ENCODE results near the gene CBX8.
A peak's percentile ranks its signal among the peaks of the same experiment; 100 is the strongest.
"Not testable (repeated sequence)": the region's sequence is repeated elsewhere in the genome, so short reads cannot be mapped to it uniquely, and the experiment has no call there.

The CBX8 gene

DNA sequence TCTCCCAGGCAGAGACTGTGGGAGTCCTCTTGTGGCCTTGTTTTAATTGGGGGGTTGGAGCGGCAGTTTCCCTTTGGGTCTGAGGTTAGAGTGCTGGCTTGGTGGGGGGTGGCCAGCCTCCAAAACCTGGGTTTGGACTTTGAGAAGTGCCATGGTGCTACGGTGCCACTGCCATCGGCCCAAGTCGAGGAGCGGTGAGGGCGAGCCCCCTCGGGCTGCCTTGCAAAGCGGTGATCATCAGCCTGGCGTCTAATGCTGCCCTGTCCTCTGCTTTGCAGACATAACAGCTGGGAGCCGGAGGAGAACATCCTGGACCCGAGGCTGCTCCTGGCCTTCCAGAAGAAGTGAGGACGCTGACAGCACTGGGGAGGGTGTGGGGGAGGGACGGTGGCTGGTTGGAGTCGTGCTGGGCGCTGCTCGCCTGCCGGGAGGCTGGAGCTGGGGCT is 17.8 kb downstream of the CBX8 start:
- no peak for DNase-seq (ENCODE audit: low read depth)

DNA sequence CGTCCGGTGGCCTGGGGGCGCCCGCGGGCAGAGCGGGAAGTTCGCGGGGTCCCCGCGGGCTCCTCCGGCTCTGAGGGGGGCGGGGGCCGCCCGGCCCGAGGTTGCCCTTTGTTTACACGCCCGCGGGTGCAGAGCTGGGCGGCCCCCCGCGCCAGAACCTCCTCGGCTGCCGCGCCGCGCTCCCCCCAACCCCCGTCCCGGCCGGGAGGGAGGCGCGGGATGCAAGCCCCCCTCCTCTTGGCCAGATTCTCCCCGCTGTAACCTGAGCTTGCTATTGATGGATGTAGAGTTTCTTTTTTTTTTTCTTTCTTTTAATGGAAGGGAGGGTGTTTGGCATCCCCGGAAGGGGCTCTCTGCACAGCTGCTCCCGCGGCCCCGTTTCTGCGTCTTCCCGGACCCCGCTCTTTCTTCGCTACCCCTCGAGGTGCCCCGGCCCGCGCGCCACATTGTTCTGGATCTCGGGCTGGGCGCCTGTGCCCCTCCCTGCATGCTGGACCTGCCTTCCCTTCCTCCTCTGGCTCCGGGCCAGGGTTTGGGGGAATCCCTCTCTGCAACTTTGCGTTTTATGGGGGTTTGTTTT is 18.3 kb downstream of the CBX8 start:
- DNase-seq (ENCODE audit: low read depth): no peak

DNA sequence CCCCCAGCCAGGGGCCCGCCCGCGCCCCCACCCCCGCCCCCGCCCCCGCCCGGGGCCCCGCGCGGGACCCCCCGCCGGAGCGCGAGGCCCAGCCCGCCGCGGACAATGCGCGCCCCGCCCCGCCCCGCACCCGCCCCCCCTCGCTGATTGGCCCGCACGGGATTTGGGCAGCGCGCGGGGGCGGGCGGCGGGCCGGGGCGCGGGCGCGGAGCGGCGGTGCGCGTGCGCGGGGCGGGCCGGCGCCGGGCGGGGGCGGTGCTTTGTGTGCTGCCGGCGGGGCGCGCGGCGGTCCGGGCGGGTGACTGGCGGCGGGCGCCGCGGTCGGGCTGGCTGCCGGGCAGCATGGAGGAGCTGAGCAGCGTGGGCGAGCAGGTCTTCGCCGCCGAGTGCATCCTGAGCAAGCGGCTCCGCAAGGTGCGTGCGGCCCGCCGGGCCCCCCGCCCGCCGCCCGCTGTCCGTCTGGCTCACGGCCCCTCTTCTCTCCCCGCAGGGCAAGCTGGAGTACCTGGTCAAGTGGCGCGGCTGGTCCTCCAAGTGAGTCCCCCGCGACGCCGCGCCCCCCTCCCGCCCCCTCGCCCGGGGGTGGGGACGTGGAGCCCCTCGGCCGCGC is 18.9 kb downstream of the CBX8 start, which contains the start of gene CBX2:
Gene CBX2 (plus strand): TSS at position 255 of the 610 bp plus-strand sequence. CDS start 88 bp downstream, at position 343.
- peak; percentile 57 for DNase-seq (ENCODE audit: low read depth)

DNA sequence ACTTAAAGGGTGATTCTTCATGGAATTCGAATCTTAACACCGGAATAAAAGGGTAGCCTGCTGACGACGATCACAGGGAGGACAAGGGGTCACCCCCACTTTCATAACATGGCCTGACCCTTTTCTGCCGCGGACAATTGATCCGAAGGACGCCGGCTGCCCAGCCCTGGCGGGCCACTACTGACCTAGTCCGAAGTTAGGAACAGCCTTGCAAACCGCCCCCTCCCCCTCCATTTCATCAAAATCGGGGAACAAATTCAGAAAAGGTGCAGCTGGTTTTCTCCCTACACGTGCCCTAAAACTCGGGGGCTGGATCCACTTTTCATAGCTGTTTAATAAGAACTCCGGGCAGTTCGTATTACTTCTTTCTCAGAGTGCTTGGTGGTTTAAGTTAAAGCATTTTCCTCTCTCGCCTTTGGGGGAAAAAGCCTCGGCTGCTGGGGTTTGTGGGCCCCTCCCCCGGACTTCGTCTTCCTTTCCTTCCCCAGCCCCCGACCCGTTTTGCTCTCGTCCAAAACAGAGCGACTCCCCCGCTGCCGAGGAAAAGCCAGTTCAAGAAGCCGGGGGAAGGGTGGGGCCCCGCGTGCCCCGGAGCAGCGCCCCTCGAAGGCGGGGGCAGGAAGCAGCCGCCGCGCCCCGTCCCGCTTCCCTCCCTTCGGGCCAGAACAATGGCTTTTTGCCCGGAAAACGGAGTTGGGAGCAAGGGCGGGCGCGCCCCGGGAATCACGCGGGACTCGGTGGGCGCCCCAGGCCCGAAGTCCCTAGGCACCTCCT is 19.6 kb downstream of the CBX8 start:
- DNase-seq (ENCODE audit: low read depth): peak; percentile 26

DNA sequence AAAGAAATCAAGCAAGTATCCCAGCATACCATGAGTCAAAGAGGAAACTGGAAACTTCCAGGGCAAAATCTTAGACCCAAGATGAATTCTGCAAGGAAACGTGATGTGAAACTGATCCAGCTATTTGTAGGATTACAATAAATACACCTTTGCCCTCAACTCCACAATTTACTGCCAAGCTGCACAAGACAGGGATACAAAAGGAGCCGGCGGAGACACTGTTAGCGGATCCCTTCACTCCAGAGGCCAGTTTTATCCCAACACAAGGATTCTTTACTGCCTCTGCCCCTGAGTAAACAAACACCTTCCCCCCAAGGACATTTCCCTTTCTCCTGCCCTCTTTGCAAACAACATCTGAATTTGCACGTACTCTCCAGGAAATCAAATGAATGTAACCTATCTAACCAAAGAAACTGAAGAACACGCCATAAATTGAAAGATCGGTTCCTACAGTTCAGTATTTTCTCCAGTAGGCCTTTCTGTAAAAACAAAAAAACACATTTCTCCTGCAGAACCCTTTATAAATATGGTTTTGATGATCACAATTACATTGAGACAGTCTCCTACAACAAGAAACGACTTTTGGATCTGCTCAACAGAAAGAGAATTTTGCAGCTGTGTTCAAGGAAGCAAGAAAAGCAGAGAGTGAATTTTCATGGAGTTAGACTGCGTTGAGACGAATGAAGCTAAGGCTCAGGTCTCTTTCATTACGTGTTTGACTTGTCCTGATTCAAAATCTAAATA is 20.3 kb downstream of the CBX8 start:
- DNase-seq (ENCODE audit: low read depth): no peak

DNA sequence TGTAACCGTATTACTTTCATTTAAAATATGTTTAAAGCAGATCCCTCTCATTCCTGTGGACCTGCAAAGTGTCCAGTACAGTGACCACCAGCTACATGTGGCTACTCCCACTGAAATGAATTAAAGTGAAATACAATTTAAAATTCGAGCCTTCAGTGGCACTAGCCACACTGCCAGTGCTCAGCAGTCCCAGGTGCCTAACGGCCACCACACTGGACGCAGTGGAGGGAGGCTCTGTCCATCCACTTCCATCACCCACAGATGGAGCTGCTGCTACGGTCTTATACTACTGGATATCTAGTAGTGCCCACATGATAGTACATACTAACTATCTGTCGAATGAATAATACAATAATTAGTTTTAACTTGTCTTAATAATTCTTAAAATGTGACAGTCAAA is 21.2 kb downstream of the CBX8 start:
- DNase-seq (ENCODE audit: low read depth): no peak

DNA sequence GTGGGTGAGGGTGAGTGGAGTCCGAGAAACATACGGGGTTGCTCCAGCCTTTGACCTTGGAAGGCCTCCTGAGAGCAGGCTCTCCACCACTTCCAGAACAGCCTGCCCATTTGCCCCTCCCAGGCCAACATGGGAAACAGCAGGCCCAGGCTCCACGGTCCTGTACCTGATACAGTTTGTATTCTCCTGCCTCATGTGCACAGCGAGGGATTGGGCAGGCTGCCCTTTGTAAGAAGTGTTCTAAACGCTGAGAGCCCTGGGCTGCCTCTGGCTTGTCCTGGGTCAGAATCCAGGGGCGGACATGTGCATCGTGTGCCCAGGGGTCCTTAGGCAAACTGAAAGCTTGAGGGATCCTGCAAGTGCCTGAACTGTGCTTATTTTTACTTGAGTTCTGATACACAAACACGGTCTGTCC is 22.3 kb downstream of the CBX8 start:
- no peak for DNase-seq (ENCODE audit: low read depth)

DNA sequence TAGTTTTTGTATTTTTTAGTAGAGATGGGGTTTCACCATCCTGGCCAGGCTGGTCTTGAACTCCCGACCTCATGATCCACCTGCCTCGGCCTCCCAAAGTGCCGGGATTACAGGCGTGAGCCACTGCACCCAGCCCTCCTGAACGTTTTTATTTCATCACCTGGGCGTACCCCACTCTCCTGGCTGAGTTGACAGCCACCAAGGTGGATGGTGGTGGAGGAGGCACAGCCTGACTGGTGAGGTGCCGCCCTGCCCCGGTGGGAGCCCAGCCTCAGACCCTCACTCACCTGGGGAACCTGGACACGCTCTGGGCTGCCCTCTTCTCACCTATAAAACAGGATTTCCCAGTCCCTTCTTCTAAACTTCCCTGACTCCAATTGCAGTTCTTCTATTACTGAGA is 24.2 kb downstream of the CBX8 start:
- not testable (repeated sequence) for DNase-seq (ENCODE audit: low read depth)

DNA sequence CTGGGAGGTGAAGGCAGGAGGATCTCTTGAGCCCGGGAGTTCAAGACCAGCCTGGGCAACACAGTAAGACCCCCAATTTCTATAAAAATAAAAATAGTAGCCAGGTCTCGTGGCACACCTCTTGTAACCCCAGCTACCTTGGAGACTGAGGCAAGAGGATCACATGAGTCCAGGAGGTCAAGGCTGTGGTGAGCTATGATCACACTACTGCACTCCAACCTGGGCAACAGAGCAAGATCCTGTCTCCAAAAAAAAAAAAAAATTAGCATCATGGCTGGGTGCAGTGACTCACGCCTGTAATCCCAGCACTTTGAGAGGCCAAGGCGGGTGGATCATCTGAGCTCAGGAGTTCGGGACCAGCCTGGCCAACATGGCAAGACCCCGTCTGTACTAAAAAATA is 25.6 kb downstream of the CBX8 start:
- no peak for DNase-seq (ENCODE audit: low read depth)

DNA sequence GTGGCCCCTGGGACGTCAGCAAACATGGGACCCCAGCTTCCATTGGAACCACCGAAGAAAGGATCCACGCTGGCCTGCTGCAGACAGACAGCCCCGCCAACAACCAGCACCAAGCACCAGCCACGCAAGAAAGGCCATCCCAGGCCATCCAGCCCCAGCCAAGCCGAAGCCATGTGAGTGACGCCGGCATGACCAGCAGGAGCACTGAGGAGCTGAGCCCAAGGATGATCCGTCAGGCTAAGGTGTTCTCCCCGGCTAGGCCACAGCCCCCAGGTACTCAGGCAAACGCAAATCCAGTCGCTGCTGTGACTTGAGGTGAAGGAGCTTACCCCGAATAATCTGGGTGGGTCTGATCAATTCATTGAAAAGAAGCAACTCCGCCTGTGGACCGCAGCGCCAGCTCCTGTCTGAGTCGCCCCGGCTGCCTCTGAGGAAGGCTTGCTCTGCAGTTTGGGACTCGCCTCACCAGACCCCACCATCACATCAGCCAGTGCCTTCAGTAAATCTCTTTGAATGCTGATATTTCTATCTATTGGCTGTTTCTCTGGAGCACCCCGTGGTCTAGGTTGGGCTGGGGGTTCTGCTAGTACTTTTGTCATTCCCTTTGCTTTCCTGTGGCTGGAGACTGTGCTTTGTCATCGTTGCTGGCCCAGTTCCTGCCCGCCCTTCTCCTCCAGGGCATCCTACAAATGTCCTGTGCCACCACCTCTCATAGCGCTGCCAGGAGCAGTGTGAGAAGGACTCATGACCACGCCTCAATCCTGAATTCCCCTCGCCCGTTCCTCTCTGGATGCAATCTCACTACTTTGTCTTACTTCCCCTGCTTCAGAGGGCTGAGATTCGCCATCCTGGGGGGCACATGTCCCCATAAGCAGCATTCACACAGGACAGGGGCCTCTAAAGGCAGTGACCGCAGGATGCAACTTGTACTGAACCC is 27.0 kb downstream of the CBX8 start:
- no peak for DNase-seq (ENCODE audit: low read depth)

DNA sequence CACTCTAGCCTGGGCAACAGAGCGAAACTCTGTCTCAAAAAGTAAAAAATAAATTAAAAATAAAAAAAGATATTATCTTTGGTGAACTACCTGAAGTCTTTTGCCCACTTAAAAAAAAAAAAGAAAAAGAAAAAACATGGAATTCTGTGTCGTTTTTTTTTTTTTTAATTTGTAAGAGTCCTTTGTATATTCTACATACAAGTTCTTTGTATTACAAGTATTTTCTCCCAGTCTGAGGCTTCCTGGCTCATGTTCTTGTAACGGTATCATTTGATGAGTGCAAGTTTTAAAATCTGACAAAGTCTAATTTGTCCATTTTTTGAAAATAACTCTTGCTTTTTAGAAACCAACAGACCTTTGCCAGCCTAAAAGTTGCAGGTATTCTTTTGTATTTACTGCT is 31.2 kb downstream of the CBX8 start:
- no peak for DNase-seq (ENCODE audit: low read depth)

DNA sequence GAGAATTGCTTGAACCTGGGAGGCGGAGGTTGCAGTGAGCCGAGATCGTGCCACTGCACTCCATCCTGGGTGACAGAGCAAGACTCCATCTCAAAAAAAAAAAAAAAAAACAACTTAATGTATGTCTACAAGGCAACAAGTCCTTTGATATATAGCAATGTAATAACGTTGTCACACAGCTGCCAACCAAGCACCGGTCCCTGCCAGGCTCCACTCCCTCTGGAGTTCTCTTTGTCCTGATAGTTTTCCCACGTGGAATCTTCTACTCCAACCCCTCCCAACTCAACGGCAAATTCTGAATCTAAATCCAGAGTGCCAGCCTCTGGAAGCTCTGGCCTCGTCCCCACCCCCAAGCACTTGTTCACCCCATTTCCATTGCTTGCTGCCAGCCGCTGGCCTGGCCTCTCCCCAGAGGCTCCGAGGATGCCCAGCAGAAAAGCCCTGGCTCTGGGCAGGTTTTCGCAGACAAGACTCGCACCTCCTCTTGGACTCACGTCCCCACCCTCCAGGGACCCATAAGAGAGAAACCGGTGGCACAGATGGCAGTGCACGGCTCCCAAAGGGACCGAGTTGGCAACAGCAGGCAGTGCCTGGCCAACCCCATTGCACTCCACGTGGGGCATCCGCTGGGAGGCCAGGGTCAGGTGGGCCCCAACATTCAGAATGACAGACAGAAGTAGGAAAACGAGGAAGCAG is 34.8 kb downstream of the CBX8 start:
- no peak for DNase-seq (ENCODE audit: low read depth)

DNA sequence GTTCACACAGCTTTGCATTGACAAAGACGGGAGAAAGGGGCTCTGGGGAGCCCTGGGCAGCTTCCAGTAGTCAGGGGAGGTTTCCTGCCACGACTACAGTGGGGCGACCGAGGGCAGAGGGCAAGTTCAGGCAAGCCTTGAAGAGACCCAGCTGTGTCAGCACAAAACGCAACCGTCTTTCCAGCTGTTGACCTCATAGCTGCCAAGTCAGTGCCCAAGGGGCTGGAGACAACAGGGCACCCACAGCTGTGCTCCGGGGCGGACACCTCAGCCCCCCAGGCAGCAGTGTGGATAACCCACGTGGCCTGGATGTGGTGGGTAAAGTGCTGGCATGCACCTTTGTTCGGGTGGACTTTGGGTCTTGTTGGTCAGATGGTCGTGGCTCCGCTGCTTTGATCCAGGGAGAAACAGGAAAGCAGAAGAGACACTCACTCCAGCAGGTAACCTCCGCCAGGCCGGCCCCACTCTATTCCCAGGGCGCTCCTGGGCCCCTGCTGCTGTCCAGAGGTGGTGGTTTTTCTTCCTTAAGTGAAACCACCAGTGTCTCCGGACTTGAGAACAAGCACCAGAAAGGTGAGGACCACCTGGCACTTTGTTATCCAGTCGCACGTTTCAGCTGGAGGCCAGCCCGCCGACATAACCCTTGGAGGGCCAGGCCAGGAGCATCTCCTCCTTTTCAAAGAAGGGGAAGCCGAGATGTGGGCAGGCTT is 36.5 kb downstream of the CBX8 start:
- DNase-seq (ENCODE audit: low read depth): no peak

DNA sequence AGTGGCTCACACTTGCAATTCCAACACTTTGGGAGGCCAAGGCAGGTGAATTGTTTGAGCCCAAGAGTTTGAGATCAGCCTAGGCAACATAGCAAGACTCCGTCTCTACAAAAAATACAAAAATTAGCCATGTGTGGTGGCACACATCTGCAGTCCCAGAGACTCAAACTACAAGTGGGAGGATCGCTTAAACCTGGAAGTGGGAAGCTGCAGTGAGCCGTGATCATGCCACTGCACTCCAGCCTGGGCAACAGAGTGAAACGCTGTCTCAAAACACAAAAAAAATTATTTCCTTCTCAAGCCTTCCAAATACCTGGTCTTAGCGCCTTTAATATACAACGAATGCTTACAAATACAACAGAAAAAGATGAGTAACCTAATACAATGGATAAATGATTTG is 38.6 kb downstream of the CBX8 start:
- no peak for DNase-seq (ENCODE audit: low read depth)

DNA sequence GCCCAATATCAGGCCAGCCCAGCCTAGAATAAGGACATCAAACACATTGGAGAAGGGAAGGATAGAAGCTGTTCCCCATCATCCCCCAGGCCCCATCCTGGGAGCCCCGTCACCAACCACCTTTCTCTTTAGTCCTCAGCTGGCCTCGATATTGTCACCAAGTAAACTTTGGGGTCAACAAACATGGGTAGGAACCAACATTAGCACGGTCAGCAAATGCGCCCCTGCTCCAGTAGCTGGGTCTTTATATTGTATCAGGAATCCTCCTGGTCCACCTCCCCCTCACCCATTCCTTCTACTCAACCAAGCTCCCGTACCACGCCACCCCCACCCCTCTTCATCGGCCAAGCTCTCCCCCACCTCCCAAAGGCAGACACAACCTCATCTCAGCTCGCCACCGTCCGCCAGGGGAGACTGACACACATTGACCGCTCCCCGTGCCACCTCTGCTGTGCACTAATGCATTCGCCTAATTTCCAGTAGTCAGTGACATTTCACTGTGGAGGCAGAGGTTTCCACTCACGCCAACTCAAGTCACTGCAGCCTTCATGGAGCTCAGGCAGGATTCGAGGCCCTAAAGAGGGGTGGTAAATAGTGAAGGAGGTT is 39.6 kb downstream of the CBX8 start:
- DNase-seq (ENCODE audit: low read depth): no peak

DNA sequence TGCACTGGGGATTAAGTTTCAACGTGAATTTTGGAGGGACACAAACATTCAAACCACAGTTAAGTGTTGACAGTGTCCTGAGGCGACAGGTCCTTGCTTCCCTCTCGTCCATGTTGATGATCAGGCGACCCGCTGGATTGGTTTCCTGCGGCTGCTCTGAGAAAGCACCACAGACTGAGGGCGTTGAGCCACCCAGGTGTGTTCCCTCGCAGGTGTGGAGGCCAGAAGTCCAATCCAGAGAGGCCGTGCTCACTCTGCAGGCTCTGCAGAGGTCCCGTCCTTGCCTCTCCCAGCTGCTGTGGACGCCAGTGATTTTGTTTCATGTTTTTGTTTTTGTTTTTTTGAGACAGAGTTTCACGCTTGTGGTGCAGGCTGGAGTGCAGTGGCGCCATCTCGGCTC is 41.3 kb downstream of the CBX8 start:
- no peak for DNase-seq (ENCODE audit: low read depth)

DNA sequence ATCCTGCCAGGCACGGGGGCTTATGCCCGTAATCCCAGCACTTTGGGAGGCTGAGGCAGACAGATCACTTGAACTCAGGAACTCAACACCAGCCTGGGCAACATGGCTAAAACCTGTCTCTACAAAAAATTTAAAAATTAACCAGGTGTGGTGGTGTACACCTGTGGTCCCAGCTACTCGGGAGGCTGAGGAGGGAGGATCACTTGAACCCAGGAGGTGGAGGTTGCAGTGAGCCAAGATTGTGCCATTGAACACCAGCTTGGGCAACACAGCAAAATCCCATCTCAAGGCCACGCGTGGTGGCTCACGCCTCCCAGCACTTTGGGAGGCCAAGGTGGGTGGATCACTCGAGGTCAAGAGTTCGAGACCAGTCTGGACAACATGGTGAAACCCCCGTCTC is 42.0 kb downstream of the CBX8 start:
- not testable (repeated sequence) for DNase-seq (ENCODE audit: low read depth)

DNA sequence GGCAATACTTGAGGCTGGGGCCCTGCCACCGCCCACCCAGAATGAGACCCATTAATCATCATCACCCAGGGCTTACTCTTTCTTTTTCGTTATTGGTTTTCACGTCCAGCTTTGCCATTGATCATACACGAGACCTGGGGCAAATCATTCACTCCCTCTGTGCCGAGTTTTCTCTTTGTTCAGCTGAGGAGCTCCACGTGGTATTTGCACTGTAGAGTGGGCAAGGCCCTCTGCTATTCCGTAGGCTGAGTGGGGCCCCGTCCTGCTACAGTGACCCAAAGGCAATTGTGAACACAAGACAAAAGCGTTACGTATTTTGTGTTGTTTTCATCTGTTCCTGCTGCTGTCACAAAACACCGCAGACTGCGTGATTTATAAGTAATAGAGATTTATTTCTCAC is 42.5 kb downstream of the CBX8 start:
- no peak for DNase-seq (ENCODE audit: low read depth)

DNA sequence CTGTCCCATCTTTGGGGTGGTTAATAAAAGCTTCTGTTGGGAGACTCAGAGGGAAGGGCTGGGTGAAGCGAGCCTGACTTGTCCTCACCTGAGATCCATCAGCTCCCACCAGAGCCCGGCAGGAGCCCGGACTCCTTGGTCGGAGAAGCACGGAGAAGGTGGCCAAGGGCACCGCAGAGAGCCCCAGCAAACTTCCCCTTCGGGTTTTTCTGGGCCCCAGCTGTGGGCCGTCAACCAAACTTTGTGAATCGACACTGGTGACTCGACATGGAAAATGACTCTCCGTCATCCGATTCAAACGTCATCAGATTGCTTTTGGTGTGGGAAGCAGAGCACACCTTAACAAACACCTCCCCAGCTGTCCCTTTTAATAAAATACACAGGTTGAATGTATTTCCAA is 44.7 kb downstream of the CBX8 start:
- no peak for DNase-seq (ENCODE audit: low read depth)

All from iris pigment epithelial cell (primary cell).